ENCODE measurements around the gene C14orf93.

DNA sequence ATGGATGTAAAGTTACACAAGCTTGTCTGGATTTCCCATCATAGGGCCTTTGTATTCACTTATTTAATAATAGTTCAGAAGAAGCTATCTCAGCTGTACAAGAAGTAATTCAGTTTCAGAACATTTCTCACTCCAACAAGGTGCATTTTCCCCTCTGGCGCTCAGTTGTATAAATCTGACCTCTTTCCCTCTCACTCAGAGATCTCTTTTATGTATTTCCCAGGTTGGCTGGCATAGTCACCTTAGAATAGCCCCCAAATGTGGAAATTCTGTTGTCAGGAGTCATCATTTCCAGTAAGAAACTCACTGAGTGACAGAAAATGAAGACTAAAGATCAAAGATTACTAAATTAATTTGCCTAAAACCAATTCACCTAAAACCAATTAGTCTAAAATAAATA, 38.8 kb downstream of the C14orf93 start:
- no peak for TF ChIP-seq FOXK2 (IDR thresholded peaks at IDR 0.05)
- no peak for TF ChIP-seq TARDBP (IDR thresholded peaks at IDR 0.05)
- no peak for TF ChIP-seq LEF1 (IDR thresholded peaks at IDR 0.05; ENCODE audit: borderline replicate concordance)
- TF ChIP-seq ELF4 (IDR thresholded peaks at IDR 0.05): no peak
- no peak for TF ChIP-seq FOXM1 (IDR thresholded peaks at IDR 0.05; ENCODE audit: borderline replicate concordance)
- TF ChIP-seq ARNT (IDR thresholded peaks at IDR 0.05): no peak
- no peak for TF ChIP-seq SP1 (IDR thresholded peaks at IDR 0.05)
- no peak for TF ChIP-seq FOXA1 (IDR thresholded peaks at IDR 0.05)
